HG02970 (cell line): ENCODE measurements around the gene PLA2G6.
A peak's percentile ranks its signal among the peaks of the same experiment; 100 is the strongest.
"Not testable (repeated sequence)": the region's sequence is repeated elsewhere in the genome, so short reads cannot be mapped to it uniquely, and the experiment has no call there.

Experiments
- ATAC-seq: cut with Tn5 transposase; IDR thresholded peaks from one replicate; pipeline ENCODE4 v1.9.1; 2021; ENCODE audit warnings: mild to moderate bottlenecking, moderate library complexity, moderate number of reproducible peaks; ENCODE audit not compliant: unreplicated experiment, low FRiP score

Gene PLA2G6

GRCh38 chr22:38170469-38170868, 11.2 kb downstream of the PLA2G6 start:
- no peak for ATAC-seq

- ATAC-seq: no peak
These were observed 12.5 kb downstream of the PLA2G6 start for GRCh38 chr22:38169116-38169515.

- no peak for ATAC-seq
These were observed 13.6 kb downstream of the PLA2G6 start for GRCh38 chr22:38167988-38168407.

GRCh38 chr22:38165922-38166593, 15.6 kb downstream of the PLA2G6 start:
- ATAC-seq: no peak

- no peak for ATAC-seq
These were observed 17.1 kb downstream of the PLA2G6 start for GRCh38 chr22:38164551-38164918.

- no peak for ATAC-seq
These were observed 17.6 kb downstream of the PLA2G6 start for GRCh38 chr22:38163844-38164550.

- ATAC-seq: peak; percentile 30
These were observed 18.5 kb downstream of the PLA2G6 start for GRCh38 chr22:38162881-38163843.

- ATAC-seq: no peak
These were observed 25.9 kb downstream of the PLA2G6 start for GRCh38 chr22:38155703-38156102.

GRCh38 chr22:38154563-38154915, 27.1 kb downstream of the PLA2G6 start:
- ATAC-seq: not testable (repeated sequence)

- no peak for ATAC-seq
These were observed 27.6 kb downstream of the PLA2G6 start for GRCh38 chr22:38153821-38154562.

- no peak for ATAC-seq
These were observed 30.5 kb downstream of the PLA2G6 start for GRCh38 chr22:38151126-38151500.

- no peak for ATAC-seq
These were observed 33.4 kb downstream of the PLA2G6 start for GRCh38 chr22:38148245-38148644.

- not testable (repeated sequence) for ATAC-seq
These were observed 35.5 kb downstream of the PLA2G6 start for GRCh38 chr22:38146166-38146565.

- no peak for ATAC-seq
These were observed 37.6 kb downstream of the PLA2G6 start for GRCh38 chr22:38144025-38144405.

- ATAC-seq: no peak
These were observed 39.0 kb downstream of the PLA2G6 start for GRCh38 chr22:38142606-38143005.

GRCh38 chr22:38141217-38141973, 40.2 kb downstream of the PLA2G6 start:
- ATAC-seq: no peak

GRCh38 chr22:38139901-38140300, 41.7 kb downstream of the PLA2G6 start:
- no peak for ATAC-seq

GRCh38 chr22:38138961-38139360, 42.7 kb downstream of the PLA2G6 start:
- no peak for ATAC-seq

- ATAC-seq: no peak
These were observed 43.5 kb downstream of the PLA2G6 start for GRCh38 chr22:38137876-38138687.
